ENCODE data around the gene CCDC78. TPM values are rescaled to one million over a fixed set of nuclear protein-coding genes. Genes with fewer than 3 reads are reported as not detected.

Gene CCDC78
- total RNA-seq, 1 experiment from 2014 or later = 10.0 TPM

GRCh38 chr16:675884-676564, 50.2 kb downstream of the CCDC78 start:
- intact Hi-C loops (cut with micrococcal nuclease; ENCODE audit: unreplicated experiment) = no loop called here
- BruUV-seq (replicated peaks) = no TSS peak
- CTCF ChIA-PET = interaction anchor here (0.6 kb wide), 3 partner anchors 258 to 1030 kb away, joined by 4 to 7 read pairs (median 4); partner anchors contain the start of gene MAPK8IP3
- H3K4me3 Mint-ChIP-seq (ENCODE audit: low read depth, unreplicated experiment) = peak overlapping the region; percentile 59
- no peak overlapping the region for H3K27ac Mint-ChIP-seq (ENCODE audit: unreplicated experiment)
- H3K4me1 Mint-ChIP-seq (ENCODE audit: low read depth, unreplicated experiment) = peaks cover 6% of the 10 kb centered on the region
- H3K9me3 Mint-ChIP-seq (ENCODE audit: low read depth, unreplicated experiment) = no peaks in the 10 kb centered on the region
- peaks cover 65% of the 10 kb centered on the region for H3K36me3 Mint-ChIP-seq (ENCODE audit: insufficient read depth, unreplicated experiment)
- no peaks in the 10 kb centered on the region for H3K27me3 Mint-ChIP-seq (ENCODE audit: unreplicated experiment)
- DNase-seq = no peak
- no peak for TF ChIP-seq CTCF (IDR thresholded peaks at IDR 0.05; ENCODE audit: unreplicated experiment)

GRCh38 chr16:674968-675883, 51.0 kb downstream of the CCDC78 start, which contains the start of gene RHBDL1:
RHBDL1 (plus strand) TSS chr16:675671; CDS start chr16:675791, 120 bp downstream.
- peak; percentile 51 for DNase-seq
- H3K4me3 Mint-ChIP-seq (ENCODE audit: low read depth, unreplicated experiment) = peak within 1 kb of the TSS; percentile 59
- peaks cover 65% of the 10 kb centered on the region for H3K36me3 Mint-ChIP-seq (ENCODE audit: insufficient read depth, unreplicated experiment)
- no peak for TF ChIP-seq CTCF (IDR thresholded peaks at IDR 0.05; ENCODE audit: unreplicated experiment)
- BruUV-seq (replicated peaks) = no TSS peak
- CTCF ChIA-PET = interaction anchor here (0.6 to 0.8 kb wide), 5 partner anchors 11 to 1031 kb away, joined by 3 to 7 read pairs (median 4); partner anchors contain the start of gene MAPK8IP3
- H3K9me3 Mint-ChIP-seq (ENCODE audit: low read depth, unreplicated experiment) = no peaks in the 10 kb centered on the region
- no peaks in the 10 kb centered on the region for H3K27me3 Mint-ChIP-seq (ENCODE audit: unreplicated experiment)
- intact Hi-C loops (cut with micrococcal nuclease; ENCODE audit: unreplicated experiment) = no loop called here
- peaks cover 6% of the 10 kb centered on the region for H3K4me1 Mint-ChIP-seq (ENCODE audit: low read depth, unreplicated experiment)
- peak within 1 kb of the TSS; percentile 61 for H3K27ac Mint-ChIP-seq (ENCODE audit: unreplicated experiment)

GRCh38 chr16:674214-674881, 51.9 kb downstream of the CCDC78 start:
- intact Hi-C loops (cut with micrococcal nuclease; ENCODE audit: unreplicated experiment) = no loop called here
- no peak for DNase-seq
- no peaks in the 10 kb centered on the region for H3K9me3 Mint-ChIP-seq (ENCODE audit: low read depth, unreplicated experiment)
- no peak overlapping the region for H3K4me3 Mint-ChIP-seq (ENCODE audit: low read depth, unreplicated experiment)
- no TSS peak for BruUV-seq (replicated peaks)
- H3K27ac Mint-ChIP-seq (ENCODE audit: unreplicated experiment) = no peak overlapping the region
- no peak for TF ChIP-seq CTCF (IDR thresholded peaks at IDR 0.05; ENCODE audit: unreplicated experiment)
- peaks cover 65% of the 10 kb centered on the region for H3K36me3 Mint-ChIP-seq (ENCODE audit: insufficient read depth, unreplicated experiment)
- CTCF ChIA-PET = interaction anchor here (0.8 kb wide), 1 partner anchor 38 kb away, joined by 3 read pairs; no protein-coding TSS in a partner anchor
- peaks cover 6% of the 10 kb centered on the region for H3K4me1 Mint-ChIP-seq (ENCODE audit: low read depth, unreplicated experiment)
- no peaks in the 10 kb centered on the region for H3K27me3 Mint-ChIP-seq (ENCODE audit: unreplicated experiment)

GRCh38 chr16:673399-673991, 52.7 kb downstream of the CCDC78 start:
- peaks cover 67% of the 10 kb centered on the region for H3K36me3 Mint-ChIP-seq (ENCODE audit: insufficient read depth, unreplicated experiment)
- no peak for DNase-seq
- TF ChIP-seq CTCF (IDR thresholded peaks at IDR 0.05; ENCODE audit: unreplicated experiment) = no peak
- H3K27me3 Mint-ChIP-seq (ENCODE audit: unreplicated experiment) = no peaks in the 10 kb centered on the region
- H3K4me1 Mint-ChIP-seq (ENCODE audit: low read depth, unreplicated experiment) = peaks cover 6% of the 10 kb centered on the region
- H3K27ac Mint-ChIP-seq (ENCODE audit: unreplicated experiment) = no peak overlapping the region
- intact Hi-C loops (cut with micrococcal nuclease; ENCODE audit: unreplicated experiment) = no loop called here
- no peak overlapping the region for H3K4me3 Mint-ChIP-seq (ENCODE audit: low read depth, unreplicated experiment)
- H3K9me3 Mint-ChIP-seq (ENCODE audit: low read depth, unreplicated experiment) = no peaks in the 10 kb centered on the region
- BruUV-seq (replicated peaks) = TSS peak; percentile 26
- CTCF ChIA-PET = no interaction called here

All from Calu3 (cell line).